Esophagus squamous epithelium (tissue), 5 donors: Measurements from ENCODE around the gene WDR37. TPM values are rescaled to one million over a fixed set of nuclear protein-coding genes. Genes with fewer than 3 reads are reported as not detected.

Experiments
- DNase-seq: peaks from one replicate; lab custom pipeline; 2025; lab: John Stamatoyannopoulos, UW
- H3K27ac ChIP-seq, 4 donors: fragments of 200-600 bp; sonication (generic); one replicate each; pipeline ENCODE4 v1.5.1; 2016 to 2019; ENCODE audit warnings: mild to moderate bottlenecking in 1 of 4
- H3K27me3 ChIP-seq, 4 donors: fragments of 200-600 bp; sonication (generic); 1 replicate in 3 of 4; 2 replicates in 1 of 4; pipeline versions ENCODE4 v1.5.1 to v1.6.0; 2017 to 2021; ENCODE audit warnings: antibody characterized with exemption in 1 of 4
- H3K36me3 ChIP-seq, 3 donors: fragments of 200-600 bp; sonication (generic); one replicate each; pipeline ENCODE4 v1.5.1; 2016 to 2019
- H3K4me1 ChIP-seq, 3 donors: fragments of 200-600 bp; sonication (generic); one replicate each; pipeline ENCODE4 v1.5.1; 2017 to 2019
- H3K4me3 ChIP-seq, 4 donors: fragments of 200-600 bp; sonication (generic); 1 replicate in 3 of 4; 2 replicates in 1 of 4; pipeline ENCODE4 v1.5.1; 2016 to 2019; ENCODE audit warnings: mild to moderate bottlenecking in 2 of 4, moderate library complexity in 1 of 4
- H3K9me3 ChIP-seq, 3 donors: fragments of 200-600 bp; sonication (generic); one replicate each; pipeline ENCODE4 v1.5.1; 2016 to 2019
- POLR2A ChIP-seq, 4 donors: fragments of 450-650 bp; IDR thresholded peaks; one replicate each; pipeline ENCODE4 v1.6.1; 2017; ENCODE audit warnings: antibody characterized with exemption in 4 of 4, mild to moderate bottlenecking in 4 of 4, moderate library complexity in 3 of 4
- WGBS, 2 donors: methylation state at CpG; one replicate each; pipeline ENCODE4 v1.1.5; 2018; 5-methylcytosine and 5-hydroxymethylcytosine counted together
- intact Hi-C: fragments of 100-400 bp; cut with DNase I; formaldehyde crosslinking; loops from one replicate; pipeline ENCODE4 v1.15.0; 2022
- total RNA-seq, 4 donors: library from RNA; depleted of rRNA; stranded (reverse); fragments of >200 nt; gene quantifications; one replicate each; pipeline ENCODE4 v1.1.0, GENCODE V29; 2016
- TF ChIP-seq, protein P1 (sequence below), 6 experiments: fragments of 450-650 bp in 4 of 6; fragments of 200-600 bp in 2 of 6; sonication (generic) in 2 of 6; IDR thresholded peaks; one replicate each; pipeline ENCODE4 v1.5.1; 2016 to 2019; ENCODE audit warnings: antibody characterized with exemption in 6 of 6, mild to moderate bottlenecking in 4 of 6, moderate library complexity in 4 of 6
- donor health status: DM: yes; HTN: yes; CAD: no.

The WDR37 gene
- total RNA-seq, 4 donors from 2014 or later, result 7.5 to 17.2 (median 11.3) TPM

GRCh38 chr10:1137499-1138163 is 81.4 kb downstream of the WDR37 start:
- Histone ChIP-seq H3K27ac (no peak overlapping the region), H3K4me1 (no peaks in the 10 kb centered on the region), H3K36me3 (peaks cover 0 to 4% (median 0%) of the 10 kb centered on the region in 3 donors), H3K9me3 (peaks cover 0 to 16% (median 0%) of the 10 kb centered on the region in 3 donors), H3K27me3 (no peaks in the 10 kb centered on the region), H3K4me3 (no peak overlapping the region)
- WGBS, 2 donors, result 71 to 78% methylated on average over 8 to 10 of the region's 10 CpGs
- TF ChIP-seq, protein P1, sequence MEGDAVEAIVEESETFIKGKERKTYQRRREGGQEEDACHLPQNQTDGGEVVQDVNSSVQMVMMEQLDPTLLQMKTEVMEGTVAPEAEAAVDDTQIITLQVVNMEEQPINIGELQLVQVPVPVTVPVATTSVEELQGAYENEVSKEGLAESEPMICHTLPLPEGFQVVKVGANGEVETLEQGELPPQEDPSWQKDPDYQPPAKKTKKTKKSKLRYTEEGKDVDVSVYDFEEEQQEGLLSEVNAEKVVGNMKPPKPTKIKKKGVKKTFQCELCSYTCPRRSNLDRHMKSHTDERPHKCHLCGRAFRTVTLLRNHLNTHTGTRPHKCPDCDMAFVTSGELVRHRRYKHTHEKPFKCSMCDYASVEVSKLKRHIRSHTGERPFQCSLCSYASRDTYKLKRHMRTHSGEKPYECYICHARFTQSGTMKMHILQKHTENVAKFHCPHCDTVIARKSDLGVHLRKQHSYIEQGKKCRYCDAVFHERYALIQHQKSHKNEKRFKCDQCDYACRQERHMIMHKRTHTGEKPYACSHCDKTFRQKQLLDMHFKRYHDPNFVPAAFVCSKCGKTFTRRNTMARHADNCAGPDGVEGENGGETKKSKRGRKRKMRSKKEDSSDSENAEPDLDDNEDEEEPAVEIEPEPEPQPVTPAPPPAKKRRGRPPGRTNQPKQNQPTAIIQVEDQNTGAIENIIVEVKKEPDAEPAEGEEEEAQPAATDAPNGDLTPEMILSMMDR (IDR thresholded peaks at IDR 0.05), result no peak
- TF ChIP-seq POLR2A (IDR thresholded peaks at IDR 0.05), result no peak
- intact Hi-C loops, result no loop called here
- no peak for DNase-seq

GRCh38 chr10:1138529-1138928 is 82.3 kb downstream of the WDR37 start:
- Histone ChIP-seq H3K9me3 (peaks cover 0 to 16% (median 0%) of the 10 kb centered on the region in 3 donors), H3K27ac (no peak overlapping the region), H3K4me3 (no peak overlapping the region), H3K4me1 (no peaks in the 10 kb centered on the region), H3K36me3 (no peaks in the 10 kb centered on the region), H3K27me3 (no peaks in the 10 kb centered on the region)
- 50 to 81% methylated on average over 1 of the region's 1 CpG for WGBS, 2 donors
- intact Hi-C loops, result no loop called here
- DNase-seq, result no peak
- TF ChIP-seq, protein P1 (IDR thresholded peaks at IDR 0.05), result no peak
- TF ChIP-seq POLR2A (IDR thresholded peaks at IDR 0.05), result no peak

DNA sequence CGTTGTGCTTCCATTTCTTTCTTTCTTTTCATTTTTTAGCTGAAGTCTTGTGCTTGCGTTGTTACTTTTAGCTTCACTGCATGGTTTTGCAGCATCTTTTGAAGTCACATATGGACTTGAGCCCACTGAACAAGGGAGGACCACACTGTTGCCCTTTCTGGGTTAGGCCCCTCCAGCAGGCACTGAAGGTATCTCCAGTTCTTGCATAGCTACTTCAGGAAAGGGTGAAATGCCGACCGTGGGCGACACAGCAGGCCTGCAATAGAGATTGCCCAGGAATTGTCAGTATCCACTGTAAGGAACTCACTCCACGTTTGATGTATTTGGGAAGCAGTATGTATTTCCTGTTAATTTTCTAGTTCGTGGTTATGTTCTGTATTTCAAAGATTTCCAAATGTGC is 85.1 kb downstream of the WDR37 start:
- TF ChIP-seq POLR2A (IDR thresholded peaks at IDR 0.05), result no peak
- TF ChIP-seq, protein P1 (IDR thresholded peaks at IDR 0.05), result no peak
- no peak overlapping the region for H3K27ac ChIP-seq
- DNase-seq, result no peak
- H3K9me3 ChIP-seq, result peaks cover 0 to 28% (median 12%) of the 10 kb centered on the region in 3 donors
- H3K27me3 ChIP-seq, result no peaks in the 10 kb centered on the region
- WGBS, 2 donors, result 43 to 64% methylated on average over 4 to 7 of the region's 7 CpGs
- intact Hi-C loops, result no loop called here
- H3K36me3 ChIP-seq, result no peaks in the 10 kb centered on the region
- H3K4me3 ChIP-seq, result no peak overlapping the region
- H3K4me1 ChIP-seq, result no peaks in the 10 kb centered on the region

GRCh38 chr10:1141701-1142100 is 85.5 kb downstream of the WDR37 start:
- Histone ChIP-seq H3K4me1 (no peaks in the 10 kb centered on the region), H3K27ac (no peak overlapping the region), H3K9me3 (peaks cover 0 to 32% (median 16%) of the 10 kb centered on the region in 3 donors), H3K36me3 (no peaks in the 10 kb centered on the region), H3K27me3 (no peaks in the 10 kb centered on the region), H3K4me3 (no peak overlapping the region)
- intact Hi-C loops, result no loop called here
- no peak for TF ChIP-seq POLR2A (IDR thresholded peaks at IDR 0.05)
- TF ChIP-seq, protein P1 (IDR thresholded peaks at IDR 0.05), result no peak
- no peak for DNase-seq
- WGBS, 2 donors, result 84 to 93% methylated on average over 6 to 10 of the region's 11 CpGs

DNA sequence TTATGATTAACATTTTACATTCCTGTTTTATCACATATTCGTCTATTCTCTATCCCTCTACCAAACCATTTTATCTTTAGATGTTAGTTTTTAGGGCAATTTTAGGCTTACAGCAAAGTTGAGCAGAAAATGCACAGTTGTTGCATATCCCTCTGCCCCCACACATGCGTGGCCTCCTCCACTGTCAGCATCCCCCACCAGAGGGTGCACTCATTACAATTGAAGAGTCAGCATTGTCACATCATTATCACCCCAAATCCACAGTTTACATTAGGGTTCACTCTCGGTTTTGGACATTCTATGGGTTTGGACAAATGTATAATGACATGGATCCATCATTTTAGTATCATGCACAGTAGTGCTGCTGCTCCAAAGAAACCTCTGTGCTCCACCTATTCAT is 86.4 kb downstream of the WDR37 start:
- Histone ChIP-seq H3K27me3 (no peaks in the 10 kb centered on the region), H3K36me3 (no peaks in the 10 kb centered on the region), H3K27ac (no peak overlapping the region), H3K4me3 (no peak overlapping the region), H3K4me1 (no peaks in the 10 kb centered on the region), H3K9me3 (peaks cover 0 to 31% (median 16%) of the 10 kb centered on the region in 3 donors)
- WGBS, 2 donors, result 38 to 49% methylated on average over 3 of the region's 3 CpGs
- intact Hi-C loops, result no loop called here
- no peak for DNase-seq
- no peak for TF ChIP-seq POLR2A (IDR thresholded peaks at IDR 0.05)
- TF ChIP-seq, protein P1 (IDR thresholded peaks at IDR 0.05), result peak in 2 of 6 experiments; percentile 11 to 33
